SU-DHL-6 (cell line): ENCODE measurements around the gene TULP3.

Source experiments
- EZH2phosphoT487 ChIP-seq: fragments of 200-600 bp; sonication (generic), shearing (Covaris generic); conservative IDR thresholded peaks from 2 replicates; pipeline ENCODE4 v1.6.1; 2018; ENCODE audit warnings: mild to moderate bottlenecking, antibody characterized with exemption, low read length, moderate library complexity, mixed read lengths
- TF ChIP-seq, protein P1 (sequence below): fragments of 200-600 bp; sonication (generic); IDR thresholded peaks from one replicate; pipeline ENCODE4 v1.5.1; 2017; ENCODE audit warnings: antibody characterized with exemption, mild to moderate bottlenecking, low read length, moderate library complexity; ENCODE audit not compliant: insufficient read depth, poor library complexity, severe bottlenecking

DNA sequence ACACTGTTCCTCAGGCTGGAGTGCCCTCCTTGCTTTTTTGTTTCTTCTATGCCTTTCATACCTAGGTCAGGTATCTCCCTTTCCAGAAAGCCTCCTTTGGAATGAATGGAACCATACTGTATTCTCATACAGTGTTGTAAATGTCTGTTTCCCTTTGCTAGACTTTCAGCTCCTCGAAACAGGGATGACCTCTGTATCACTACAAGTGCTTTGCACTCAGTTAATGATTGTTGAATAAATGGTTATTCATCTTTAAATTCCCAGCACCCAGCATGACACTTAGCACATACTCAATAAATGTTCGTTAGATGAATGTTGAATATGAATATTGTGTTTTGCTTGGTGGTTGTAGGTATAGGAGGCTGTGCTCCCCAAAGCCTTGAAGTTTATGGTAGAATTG lies 5.9 kb upstream of the TULP3 start:
- TF ChIP-seq, protein P1, sequence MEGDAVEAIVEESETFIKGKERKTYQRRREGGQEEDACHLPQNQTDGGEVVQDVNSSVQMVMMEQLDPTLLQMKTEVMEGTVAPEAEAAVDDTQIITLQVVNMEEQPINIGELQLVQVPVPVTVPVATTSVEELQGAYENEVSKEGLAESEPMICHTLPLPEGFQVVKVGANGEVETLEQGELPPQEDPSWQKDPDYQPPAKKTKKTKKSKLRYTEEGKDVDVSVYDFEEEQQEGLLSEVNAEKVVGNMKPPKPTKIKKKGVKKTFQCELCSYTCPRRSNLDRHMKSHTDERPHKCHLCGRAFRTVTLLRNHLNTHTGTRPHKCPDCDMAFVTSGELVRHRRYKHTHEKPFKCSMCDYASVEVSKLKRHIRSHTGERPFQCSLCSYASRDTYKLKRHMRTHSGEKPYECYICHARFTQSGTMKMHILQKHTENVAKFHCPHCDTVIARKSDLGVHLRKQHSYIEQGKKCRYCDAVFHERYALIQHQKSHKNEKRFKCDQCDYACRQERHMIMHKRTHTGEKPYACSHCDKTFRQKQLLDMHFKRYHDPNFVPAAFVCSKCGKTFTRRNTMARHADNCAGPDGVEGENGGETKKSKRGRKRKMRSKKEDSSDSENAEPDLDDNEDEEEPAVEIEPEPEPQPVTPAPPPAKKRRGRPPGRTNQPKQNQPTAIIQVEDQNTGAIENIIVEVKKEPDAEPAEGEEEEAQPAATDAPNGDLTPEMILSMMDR: no peak
- TF ChIP-seq EZH2phosphoT487: no peak
